Left renal pelvis (tissue), 4 donors: ENCODE data around the gene NUDT22. TPM values are rescaled to one million over a fixed set of nuclear protein-coding genes. Genes with fewer than 3 reads are reported as not detected.

Experiments used
- DNase-seq, 4 donors: peaks; one replicate each; pipeline ENCODE4 v3.0.0-alpha.2; 2013; ENCODE audit warnings: low read depth in 4 of 4, low spot score in 3 of 4
- polyA plus RNA-seq, 4 donors: library from polyadenylated mRNA; unstranded; fragments of 120-200 nt; gene quantifications; one replicate each; pipeline ENCODE4 v1.2.1, GENCODE V29; 2013; ENCODE audit not compliant: insufficient read length in 4 of 4

The NUDT22 gene
- polyA plus RNA-seq, 4 donors: 13.2 to 32.7 (median 19.1) TPM

DNA sequence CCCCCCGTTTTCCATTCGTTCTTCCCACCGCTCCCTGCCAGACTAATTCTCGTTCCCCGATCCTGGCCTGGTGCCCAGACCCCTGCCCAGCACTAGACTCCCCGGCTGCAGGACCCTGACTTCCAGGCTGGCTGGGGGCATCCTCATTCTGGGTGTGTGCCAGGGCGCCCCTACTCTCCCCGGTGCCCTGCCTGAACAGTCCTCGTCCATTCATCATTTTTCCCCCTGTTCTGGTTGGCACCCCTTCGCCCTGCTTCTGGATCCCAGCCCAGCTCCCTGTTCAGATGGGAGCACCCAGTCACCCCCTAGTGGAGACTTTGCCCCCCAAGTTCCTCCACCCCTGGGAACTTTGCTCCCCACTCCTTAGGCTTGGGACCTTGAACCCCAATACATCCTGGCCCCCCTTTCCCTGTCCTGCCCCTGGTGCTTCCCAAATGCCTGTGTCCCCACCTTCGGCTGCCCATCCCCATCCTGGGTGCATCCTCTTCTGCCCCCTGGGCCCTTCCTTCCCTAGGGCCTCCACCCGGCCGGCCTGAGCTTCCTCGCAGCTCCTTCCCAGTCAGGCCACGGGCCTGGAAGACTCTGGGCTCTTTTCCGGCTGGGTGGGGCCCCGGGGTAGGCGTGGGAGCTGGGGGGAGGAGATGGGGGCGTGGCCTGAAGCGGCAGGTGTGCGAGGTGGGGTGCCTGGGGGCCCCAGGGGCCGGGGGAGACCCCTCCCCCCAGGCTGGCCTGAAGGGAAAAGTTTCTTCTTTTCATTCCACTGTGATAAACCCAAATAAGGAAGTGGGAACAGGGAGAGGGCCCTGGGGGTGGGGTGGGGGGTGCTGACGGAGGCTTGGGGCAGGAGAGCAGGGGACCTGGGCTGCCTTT is 26.2 kb downstream of the NUDT22 start:
- no peak for DNase-seq

DNA sequence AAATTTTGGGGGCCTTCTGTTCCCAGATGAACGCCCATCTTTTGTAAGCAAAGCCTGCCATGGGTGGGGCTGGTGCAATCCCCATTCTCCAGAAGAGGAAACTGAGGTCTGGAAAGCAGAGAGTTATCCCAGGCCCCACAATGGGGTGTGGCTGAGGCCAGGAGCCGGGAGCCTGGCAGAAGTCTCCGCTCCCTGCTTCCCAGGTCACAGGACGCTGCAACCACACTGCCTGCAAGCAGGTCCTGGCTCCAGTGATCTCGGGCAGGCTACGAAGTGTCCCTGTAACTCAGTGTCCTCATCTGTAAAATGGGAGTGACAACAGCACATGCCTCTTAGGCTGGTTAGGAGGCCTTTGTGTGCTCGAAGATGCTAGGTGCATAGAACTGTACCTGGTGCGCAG is 27.0 kb downstream of the NUDT22 start:
- no peak for DNase-seq

GRCh38 chr11:64253481-64253880 is 27.4 kb downstream of the NUDT22 start:
- DNase-seq: no peak

- no peak for DNase-seq
Observed at GRCh38 chr11:64254326-64254725, 28.3 kb downstream of the NUDT22 start.

GRCh38 chr11:64255135-64256128 is 29.4 kb downstream of the NUDT22 start:
- DNase-seq: no peak

- no peak for DNase-seq
Observed at GRCh38 chr11:64256300-64256699, 30.2 kb downstream of the NUDT22 start.

DNA sequence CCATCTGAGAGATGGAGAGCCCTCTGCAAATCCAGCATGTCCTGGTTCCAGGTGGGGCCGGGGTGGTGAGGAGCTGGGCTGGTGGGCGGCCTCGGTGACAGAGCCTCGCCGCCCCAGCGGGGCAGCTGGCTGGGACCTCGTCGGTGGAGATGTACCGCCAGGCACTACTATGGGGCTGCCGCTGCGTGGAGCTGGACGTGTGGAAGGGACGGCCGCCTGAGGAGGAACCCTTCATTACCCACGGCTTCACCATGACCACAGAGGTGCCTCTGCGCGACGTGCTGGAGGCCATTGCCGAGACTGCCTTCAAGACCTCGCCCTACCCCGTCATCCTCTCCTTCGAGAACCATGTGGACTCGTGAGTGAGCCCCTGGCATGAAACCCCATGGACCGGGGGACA is 32.3 kb downstream of the NUDT22 start:
- DNase-seq: no peak

- DNase-seq: no peak
Observed at GRCh38 chr11:64258946-64259532, 33.0 kb downstream of the NUDT22 start.

GRCh38 chr11:64259533-64260067 is 33.5 kb downstream of the NUDT22 start:
- no peak for DNase-seq

DNA sequence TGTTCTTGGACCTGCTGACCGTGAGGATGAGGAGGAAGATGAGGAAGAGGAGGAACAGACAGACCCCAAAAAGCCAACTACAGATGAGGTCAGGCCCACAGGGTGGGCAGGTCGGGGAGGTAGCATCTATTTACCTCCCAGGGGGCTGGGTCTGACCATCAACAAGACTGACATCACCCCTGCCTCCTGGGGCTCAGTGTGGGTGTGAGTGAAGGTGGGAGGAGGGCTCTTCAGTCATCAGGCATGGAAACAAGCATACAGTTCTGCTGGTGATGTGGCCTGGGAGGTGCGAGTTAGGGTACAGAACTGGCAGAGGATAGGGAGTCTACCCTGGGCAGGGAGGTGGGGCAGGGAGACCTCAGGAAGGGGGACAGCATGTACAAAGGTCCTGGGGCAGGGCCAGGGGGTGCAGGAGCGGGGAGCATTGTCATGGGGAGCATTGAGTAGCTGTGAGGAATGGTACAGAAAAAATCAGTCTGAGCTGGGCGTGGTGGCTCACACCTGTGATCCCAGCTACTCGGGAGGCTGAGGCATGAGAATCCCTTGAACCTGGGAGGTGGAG is 34.2 kb downstream of the NUDT22 start:
- DNase-seq: no peak

DNA sequence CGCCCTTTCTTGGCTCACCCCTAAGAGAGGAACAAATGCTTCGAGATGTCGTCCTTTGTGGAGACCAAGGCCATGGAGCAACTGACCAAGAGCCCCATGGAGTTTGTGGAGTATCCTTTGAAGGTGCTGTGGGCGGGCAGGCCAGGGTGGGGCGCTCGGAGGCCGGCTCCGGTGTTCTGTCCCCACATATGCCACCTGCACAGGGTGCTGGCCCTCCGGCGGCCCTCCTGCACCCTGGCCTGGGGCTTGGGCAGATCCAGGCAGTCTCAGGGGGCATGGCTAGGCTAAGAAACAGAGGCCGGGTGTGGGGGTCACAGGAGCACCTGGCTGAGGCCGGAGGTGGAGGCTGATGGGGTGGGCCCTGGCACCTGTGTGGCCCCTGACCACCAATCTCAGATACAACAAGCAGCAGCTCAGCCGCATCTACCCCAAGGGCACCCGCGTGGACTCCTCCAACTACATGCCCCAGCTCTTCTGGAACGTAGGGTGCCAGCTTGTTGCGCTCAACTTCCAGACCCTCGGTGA is 35.5 kb downstream of the NUDT22 start:
- DNase-seq: no peak

GRCh38 chr11:64262271-64263002 is 36.4 kb downstream of the NUDT22 start:
- DNase-seq: no peak

- no peak for DNase-seq
Observed at GRCh38 chr11:64263021-64263946, 37.2 kb downstream of the NUDT22 start.

GRCh38 chr11:64263947-64264317 is 37.9 kb downstream of the NUDT22 start:
- DNase-seq: no peak

- no peak for DNase-seq
Observed at GRCh38 chr11:64264371-64264852, 38.3 kb downstream of the NUDT22 start.

- no peak for DNase-seq
Observed at GRCh38 chr11:64265176-64266160, 39.4 kb downstream of the NUDT22 start.

DNA sequence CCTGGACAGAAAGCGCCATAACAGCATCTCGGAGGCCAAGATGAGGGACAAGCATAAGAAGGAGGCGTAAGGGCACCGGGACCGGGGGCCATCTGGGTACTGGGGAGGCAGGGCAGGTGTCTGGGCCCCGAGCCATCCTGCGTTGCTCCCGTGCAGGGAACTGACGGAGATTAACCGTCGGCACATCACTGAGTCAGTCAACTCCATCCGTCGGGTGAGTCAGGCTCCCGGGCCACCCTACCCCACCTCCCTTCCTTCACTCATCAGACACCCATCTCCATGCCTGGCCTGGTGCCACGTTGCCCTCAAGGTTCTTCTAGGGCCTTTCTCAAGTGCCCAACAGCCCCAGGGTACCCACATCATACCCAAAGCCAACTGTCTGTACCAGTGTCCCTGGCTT is 40.3 kb downstream of the NUDT22 start:
- DNase-seq: no peak
